Islet of Langerhans (tissue), 1 donor: ENCODE measurements around the gene RPLP2.

Source experiments
- FAIRE-seq: peaks from one replicate; lab custom pipeline; 2011; peaks lifted over from hg19 to GRCh38; lab: Jason Lieb, UNC

RPLP2 gene

GRCh38 chr11:809287-810039, at the start of gene RPLP2:
Gene RPLP2 (plus strand): TSS chr11:809967. CDS start chr11:810235, 268 bp downstream.
- peak; percentile 65 for FAIRE-seq

- no peak for FAIRE-seq
Observed at GRCh38 chr11:760236-760635, 49.5 kb upstream of the RPLP2 start.

GRCh38 chr11:761526-762108, 48.1 kb upstream of the RPLP2 start:
- no peak for FAIRE-seq

GRCh38 chr11:762421-763072, 47.2 kb upstream of the RPLP2 start:
- FAIRE-seq = no peak

- no peak for FAIRE-seq
Observed at GRCh38 chr11:763073-763463, 46.7 kb upstream of the RPLP2 start.

- no peak for FAIRE-seq
Observed at GRCh38 chr11:763549-764321, 46.0 kb upstream of the RPLP2 start.

GRCh38 chr11:764322-765024, 45.3 kb upstream of the RPLP2 start:
- no peak for FAIRE-seq

GRCh38 chr11:765025-765801, 44.6 kb upstream of the RPLP2 start:
- no peak for FAIRE-seq

GRCh38 chr11:765802-766091, 44.0 kb upstream of the RPLP2 start:
- no peak for FAIRE-seq

GRCh38 chr11:766106-766935, 43.4 kb upstream of the RPLP2 start:
- no peak for FAIRE-seq

- FAIRE-seq = no peak
Observed at GRCh38 chr11:766936-767210, 42.9 kb upstream of the RPLP2 start.

GRCh38 chr11:767238-767637, 42.5 kb upstream of the RPLP2 start:
- no peak for FAIRE-seq

- no peak for FAIRE-seq
Observed at GRCh38 chr11:769887-770641, 39.7 kb upstream of the RPLP2 start.

- FAIRE-seq = no peak
Observed at GRCh38 chr11:770642-771616, 38.8 kb upstream of the RPLP2 start.

- no peak for FAIRE-seq
Observed at GRCh38 chr11:771617-772204, 38.1 kb upstream of the RPLP2 start.

GRCh38 chr11:772429-773390, 37.1 kb upstream of the RPLP2 start:
- no peak for FAIRE-seq

GRCh38 chr11:773425-773824, 36.3 kb upstream of the RPLP2 start:
- FAIRE-seq = no peak
